Fibroblast of skin of left biceps (primary cell): ENCODE results near the gene MAGEF1.

Source experiments
- DNase-seq, 2 experiments: peaks; one replicate each; pipeline ENCODE4 v3.0.0-alpha.2; 2013; ENCODE audit warnings: low read depth in 2 of 2

The MAGEF1 gene

DNA sequence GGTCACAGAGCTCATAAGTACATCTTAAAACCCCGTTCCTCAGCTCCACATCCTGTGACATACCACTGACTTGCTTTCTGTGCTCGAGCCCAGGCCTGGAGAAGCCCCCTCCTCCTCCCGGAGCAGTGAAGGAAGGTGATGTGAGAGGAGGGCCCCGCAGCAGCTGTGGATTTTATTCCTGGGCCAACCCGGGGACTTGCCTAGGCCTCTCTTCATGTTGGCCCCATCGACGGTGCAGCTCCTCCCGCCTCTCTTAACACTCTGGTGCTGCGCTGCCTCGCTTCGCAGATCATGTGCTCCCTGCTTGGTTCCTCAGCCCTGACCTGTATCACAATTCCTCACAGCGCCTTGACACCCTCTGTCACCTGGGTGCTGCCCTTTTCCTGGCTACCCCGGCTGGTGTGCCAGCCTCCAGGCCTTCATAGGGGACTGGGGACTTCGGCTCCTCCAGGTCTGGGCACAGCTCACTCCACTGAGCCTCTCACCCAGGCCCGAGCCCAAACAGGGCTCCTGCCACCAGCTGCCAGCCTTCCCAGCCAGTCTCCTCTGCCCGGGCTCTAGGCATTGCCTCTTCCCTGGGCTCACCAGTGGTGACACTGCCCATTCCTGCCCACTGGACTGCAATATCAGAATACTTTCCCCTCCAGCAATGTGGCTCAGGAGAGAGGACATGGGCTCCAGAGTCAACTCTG is 21.5 kb downstream of the MAGEF1 start:
- DNase-seq, result no peak

DNA sequence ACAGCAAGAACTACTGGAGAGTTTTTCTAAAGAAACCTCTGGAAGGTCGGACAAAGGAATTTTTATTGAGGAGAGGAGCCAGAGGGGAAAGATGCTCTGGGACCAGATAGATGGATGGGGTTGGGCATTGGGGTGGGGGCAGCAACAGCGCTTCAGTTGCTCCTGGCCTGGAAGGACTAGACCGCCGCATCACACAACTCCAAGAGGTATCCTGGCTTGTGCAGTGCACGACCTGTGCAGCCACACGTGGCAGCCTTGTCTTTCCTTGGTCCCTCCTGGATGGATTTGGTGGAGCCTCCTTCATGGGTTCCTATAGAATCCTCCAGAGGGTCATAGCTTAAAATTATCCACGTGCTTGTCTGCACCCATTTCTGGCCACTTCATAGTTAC is 23.0 kb downstream of the MAGEF1 start:
- no peak for DNase-seq

GRCh38 chr3:184688251-184688881 is 23.5 kb downstream of the MAGEF1 start:
- DNase-seq, result peak; percentile 61 to 66

- DNase-seq, result no peak
These were observed 24.4 kb downstream of the MAGEF1 start for GRCh38 chr3:184687363-184688015.

DNA sequence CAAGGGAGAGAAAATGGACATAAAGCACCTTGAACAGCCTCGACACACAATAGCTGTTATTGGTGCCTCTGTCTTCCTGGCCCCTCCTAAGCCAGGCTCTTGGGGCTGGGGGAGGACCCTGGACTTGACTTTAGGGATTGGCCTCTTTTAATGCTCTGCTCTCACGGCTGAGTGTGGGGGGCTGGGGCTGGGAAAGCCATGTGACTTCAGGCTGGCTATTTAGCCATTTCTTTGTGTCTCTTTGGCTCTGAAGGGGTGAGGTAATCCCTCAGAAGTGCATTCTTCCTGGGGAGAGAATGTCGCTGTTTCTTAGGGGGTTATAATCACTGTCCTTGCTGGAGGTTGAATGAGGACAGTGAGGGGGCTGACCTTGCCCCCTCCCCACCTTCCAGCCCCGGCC is 26.2 kb downstream of the MAGEF1 start:
- no peak for DNase-seq

DNA sequence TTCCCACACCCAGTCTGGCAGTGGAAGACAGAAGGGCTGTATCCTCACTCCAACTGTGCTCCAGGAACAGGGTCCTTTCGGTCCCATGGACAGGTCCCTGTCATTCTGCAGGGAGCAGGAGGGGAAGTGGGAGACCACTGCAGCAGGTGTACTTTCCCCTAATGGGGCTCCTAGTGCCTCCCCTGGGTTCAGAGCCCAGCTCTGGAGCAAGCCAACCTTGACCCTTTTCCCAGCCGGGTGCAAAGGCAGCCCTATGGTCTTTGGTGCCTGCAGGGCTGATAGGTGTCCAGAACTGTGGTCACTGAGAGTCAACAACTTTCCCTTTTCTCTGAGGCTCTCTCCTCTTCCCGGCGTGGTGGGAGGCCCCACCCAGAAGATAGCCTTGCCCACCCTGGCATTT is 26.8 kb downstream of the MAGEF1 start:
- no peak for DNase-seq

GRCh38 chr3:184683900-184684560 is 27.8 kb downstream of the MAGEF1 start:
- no peak for DNase-seq

- DNase-seq, result no peak
These were observed 28.6 kb downstream of the MAGEF1 start for GRCh38 chr3:184683234-184683633.

- no peak for DNase-seq
These were observed 29.2 kb downstream of the MAGEF1 start for GRCh38 chr3:184682671-184683070.

DNA sequence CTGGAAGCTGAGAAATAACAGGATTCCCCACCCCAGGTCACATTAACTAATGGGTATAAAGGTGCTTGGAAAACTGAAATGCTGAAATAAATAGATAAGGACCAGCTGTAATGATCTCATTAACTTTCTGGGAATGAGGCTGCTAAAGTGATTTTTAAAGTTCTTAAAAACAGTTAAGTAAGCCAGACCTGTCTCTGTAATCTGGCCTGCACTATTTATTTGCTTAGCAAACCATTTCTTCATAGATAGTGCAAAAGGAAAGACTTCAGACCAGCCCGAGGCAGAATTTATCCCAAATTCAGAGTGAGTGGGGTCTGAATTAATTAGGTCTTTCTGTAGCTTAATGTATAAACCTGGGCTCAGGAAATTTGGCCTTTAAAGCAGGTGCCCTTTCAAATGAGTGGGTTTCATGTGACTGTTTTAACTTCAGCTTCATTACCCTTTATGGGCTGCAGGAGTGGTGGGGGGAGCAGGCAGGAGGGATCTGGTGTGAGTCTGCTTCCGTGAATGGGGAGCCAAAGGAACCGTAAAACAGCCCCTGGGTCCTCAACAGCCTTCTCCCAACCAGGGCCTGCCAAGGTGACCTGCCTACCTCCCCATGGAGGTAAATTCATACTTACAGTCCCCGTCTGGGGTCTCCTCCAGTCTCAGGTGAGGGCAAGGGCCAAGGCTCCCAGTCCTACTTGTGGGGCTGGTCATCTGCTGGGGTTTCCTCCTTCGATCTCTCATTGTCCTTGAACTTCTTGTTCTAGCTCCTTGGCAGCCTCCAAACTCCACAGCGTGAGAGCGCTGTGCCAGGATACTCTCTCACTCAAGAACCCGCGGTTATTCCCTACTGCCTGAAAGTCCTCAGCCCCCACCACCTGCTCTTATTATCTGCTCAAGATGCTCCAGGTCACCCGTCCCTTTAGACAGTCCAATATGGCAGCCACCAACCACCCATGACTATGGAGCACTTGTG is 31.2 kb downstream of the MAGEF1 start:
- no peak for DNase-seq

DNA sequence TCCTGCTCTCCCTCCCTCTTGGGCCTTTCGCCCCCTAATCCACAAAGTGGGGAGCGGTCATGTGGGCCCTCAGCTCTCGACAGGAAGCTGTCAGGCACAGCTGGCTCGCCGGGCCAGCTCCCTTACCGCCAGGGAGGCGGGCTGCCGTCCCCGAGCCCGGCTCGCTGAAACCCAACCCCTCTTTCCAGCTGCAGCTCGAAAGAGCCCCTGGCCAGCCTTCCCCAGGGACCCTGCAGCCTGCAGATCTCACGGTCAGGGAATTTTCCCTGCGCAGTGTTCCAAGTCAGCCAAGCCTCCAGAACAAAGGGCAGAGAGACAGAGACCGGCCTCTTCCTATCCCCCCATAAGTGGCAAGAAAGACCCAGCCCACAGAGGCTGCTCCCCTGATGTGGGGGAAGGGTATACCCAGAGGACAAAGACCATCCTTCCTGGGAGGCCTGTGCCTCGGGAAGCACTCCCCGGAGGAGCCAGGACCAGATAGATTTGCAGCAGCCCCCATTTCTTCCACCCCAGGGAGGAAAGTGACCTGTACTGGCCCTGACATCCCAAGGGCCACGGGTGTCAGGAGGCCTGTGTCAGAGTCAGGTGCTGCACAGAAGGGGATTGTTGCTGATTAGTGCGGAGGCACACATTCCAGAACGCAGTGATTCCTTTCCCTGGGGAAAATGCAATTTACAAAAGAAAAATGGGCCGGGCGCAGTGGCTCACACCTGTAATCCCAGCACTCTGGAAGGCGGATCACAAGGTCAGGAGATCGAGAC is 32.6 kb downstream of the MAGEF1 start:
- DNase-seq, result no peak

DNA sequence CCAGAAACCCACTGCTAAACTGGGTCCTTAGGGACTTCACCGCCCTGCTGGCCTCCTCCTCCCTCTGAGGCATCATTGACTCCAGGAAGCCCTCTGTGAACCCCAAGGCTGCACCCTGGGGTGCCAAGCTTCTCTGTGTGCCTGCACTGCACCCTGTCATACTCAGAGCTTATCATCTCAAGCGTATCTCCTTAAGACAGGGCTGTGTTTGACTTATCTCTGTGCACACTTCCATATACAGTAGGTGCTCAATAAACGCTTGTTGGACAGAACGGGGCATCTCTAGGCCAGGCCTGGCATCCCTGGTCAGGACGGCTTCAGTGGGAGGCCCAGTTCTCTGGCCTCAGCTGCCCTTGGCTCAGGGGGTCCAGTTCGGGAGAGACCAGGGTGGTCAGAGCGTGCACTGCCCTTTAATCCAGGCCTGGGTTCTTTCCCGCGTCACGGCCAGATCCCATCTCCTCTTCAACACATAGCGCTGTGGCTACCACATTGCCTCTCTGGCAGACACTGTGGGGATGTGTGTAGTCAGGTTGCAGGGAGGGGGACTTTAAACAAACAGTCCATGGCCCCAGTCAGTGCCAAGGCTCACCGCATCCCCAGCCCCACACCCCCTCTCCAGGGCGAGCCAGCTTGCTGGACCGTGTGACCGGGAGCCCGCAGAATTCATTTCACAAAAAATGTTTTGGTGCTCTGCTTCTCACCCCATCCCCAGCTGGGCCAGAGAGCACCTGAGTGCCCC is 33.4 kb downstream of the MAGEF1 start:
- no peak for DNase-seq

DNA sequence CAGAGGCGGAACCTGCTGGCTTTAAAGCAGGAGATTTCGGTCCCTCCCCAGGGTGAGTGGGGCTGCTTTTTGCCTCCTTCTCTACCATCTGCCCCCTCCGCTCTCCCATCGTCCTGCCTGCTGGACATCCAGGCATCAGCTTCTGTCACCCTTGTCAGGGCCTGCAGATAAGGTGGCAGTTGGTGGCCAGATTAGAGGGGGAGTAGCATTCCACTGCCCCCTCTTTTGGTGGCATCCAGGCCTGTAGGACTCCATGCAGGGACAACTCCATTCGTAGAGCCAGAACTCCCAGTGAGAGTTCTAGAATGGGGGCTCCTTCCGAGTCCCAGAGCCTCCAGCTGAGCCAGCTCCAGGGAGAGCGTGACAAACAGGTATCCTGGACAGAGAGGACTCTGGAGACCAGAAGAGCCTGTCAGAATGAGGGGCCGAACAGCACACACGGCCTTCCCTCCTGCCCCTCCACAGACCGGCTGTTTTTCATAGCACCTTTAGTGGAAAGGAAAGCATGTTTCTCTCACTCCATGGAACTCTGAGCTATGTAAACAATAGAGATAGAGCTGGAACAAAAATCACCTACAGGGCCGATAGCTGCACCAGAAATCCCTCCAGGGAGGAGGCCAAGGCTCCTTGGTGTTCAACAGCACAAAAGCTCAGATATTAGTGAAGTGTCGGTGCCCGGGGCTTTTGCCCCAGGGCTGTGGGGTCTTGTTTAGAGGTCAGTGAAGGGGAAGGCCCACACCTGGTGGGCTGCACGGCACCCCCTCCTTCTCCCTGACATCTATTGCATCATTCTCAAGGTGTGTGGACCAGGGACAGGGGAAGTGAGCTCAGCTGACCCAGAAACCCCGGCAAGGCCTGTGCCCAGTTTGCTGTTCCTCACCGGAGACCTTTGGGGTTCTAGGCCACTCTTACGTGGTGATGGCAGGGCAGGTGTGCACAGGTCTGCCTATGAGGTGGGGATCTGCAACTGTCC is 34.2 kb downstream of the MAGEF1 start:
- no peak for DNase-seq

DNA sequence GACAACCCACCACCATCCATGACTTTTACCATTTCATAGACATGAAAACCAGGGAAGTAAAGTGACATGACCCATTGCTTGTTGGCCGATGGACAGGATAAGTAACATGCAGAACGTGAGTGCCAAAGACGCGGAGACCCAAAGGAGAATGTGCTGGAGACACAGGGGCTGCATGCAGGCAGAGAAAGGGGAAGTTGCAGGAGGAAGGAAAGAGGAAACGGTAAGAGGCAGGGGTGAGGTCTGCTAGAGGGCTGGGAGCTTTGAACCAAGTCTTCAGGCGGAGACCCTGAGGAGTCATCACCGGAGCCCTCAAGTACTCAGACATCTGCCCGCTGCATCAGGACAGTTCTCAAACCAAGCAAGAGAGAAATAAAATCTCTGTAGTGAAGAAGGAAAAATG is 34.9 kb downstream of the MAGEF1 start:
- DNase-seq, result no peak

GRCh38 chr3:184674626-184675025 is 37.2 kb downstream of the MAGEF1 start:
- no peak for DNase-seq

DNA sequence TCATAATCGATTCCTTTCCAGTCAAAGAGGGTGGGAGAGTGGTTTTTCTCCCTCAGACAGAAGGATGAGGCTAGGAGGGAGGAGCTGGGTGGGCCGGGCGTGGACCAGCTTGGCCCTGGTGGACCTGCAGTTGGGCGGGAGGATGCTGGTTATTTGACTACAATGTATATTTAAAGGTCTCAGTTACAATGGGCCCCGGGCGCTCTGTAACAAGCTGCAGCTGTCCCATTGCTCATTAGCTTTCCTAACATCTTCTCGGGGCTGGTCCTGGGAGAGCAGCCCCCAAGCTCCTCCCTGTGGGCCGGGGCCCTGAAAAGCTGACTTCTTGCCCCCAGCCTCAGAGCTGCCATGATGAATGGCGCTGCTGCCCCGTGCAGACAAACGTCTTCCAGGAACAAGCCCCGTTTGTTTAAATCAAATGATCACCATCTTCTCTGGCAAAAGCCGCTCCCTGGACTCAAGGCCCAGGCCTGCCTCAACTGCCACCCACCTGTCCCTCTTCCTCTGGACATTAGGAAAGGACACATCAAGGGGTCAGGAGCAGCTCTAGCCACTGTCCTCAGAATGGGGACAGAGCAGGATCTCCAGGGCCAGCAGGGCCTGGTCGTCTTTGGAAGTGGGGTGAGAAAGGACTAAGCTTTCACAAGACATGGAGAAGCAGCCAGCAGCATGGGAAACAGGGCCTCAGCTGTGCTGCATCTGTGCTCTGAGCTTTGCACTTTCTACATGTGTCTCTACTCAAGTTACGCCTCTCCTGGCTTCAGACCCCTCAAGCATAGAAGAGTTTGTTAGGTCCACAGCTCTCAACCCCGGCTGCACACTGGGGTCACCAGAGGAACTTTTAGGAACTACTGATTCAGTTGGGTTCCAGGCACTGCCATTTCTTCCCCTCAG is 38.6 kb downstream of the MAGEF1 start:
- DNase-seq, result no peak

GRCh38 chr3:184672335-184672734 is 39.5 kb downstream of the MAGEF1 start:
- no peak for DNase-seq

DNA sequence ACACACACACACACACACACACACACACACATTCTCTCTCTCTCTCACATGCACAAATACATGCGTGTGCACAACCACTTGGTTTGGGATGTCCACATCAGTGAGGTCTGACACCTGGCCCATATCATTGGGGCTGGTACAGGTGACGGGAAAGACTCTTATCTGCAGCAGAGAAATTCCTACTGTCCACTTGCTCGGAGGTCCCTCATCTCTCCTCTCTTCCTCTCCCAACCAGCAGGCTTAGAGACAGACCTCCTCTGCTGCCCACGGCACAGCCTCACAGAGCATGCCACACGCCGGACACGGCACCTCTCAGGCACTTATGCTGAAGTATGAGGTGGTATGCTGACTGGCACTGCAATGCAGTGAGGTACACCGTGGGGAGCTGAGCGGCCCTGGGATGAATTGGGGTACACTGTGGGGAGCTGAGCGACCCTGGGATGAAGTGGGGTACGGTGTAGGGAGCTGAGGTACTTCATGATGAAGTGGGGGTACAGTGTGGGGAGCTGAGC is 41.7 kb downstream of the MAGEF1 start:
- no peak for DNase-seq
